Spleen (tissue), 7 donors: ENCODE results near the gene DTD2.

Experiments used
- CTCF ChIP-seq, 11 experiments: fragments of 200-600 bp in 7 of 11; fragments of 450-650 bp in 4 of 11; sonication (generic) in 4 of 11; IDR thresholded peaks in 8 of 11; conservative IDR thresholded peaks in 3 of 11; 1 replicate in 7 of 11; 2 replicates in 4 of 11; pipeline versions ENCODE4 v1.4.0 to v1.8.0; 2016 to 2021; ENCODE audit warnings: antibody characterized with exemption in 11 of 11, inconsistent platforms in 4 of 11, mild to moderate bottlenecking in 1 of 11
- POLR2A ChIP-seq, 3 donors: fragments of 450-650 bp; IDR thresholded peaks; one replicate each; pipeline ENCODE4 v1.5.1; 2017; ENCODE audit warnings: antibody characterized with exemption in 3 of 3, mild to moderate bottlenecking in 1 of 3
- donor health status: DM: no; HTN: no; CAD: no; lungs with moderate emphysema.
- donor health status: DM: no; HTN: no; CAD: no.
- donor health status: DM: no; HTN: no; CAD: no.

GRCh38 chr14:31465111-31465510 lies 7.8 kb upstream of the DTD2 start:
- no peak for TF ChIP-seq POLR2A (IDR thresholded peaks at IDR 0.05)
- TF ChIP-seq CTCF (IDR thresholded peaks at IDR 0.05 in 8 of 11, conservative IDR thresholded peaks at IDR 0.05 in 3 of 11) = no peak
